HEK293T (cell line): ENCODE data around the gene ZNF593OS.

Experiments used
- ARNT ChIP-seq: fragments of 450-650 bp; IDR thresholded peaks from 2 replicates; pipeline ENCODE4 v1.6.1; 2017; ENCODE audit warnings: mild to moderate bottlenecking
- BHLHE40 ChIP-seq: fragments of 450-650 bp; IDR thresholded peaks from 2 replicates; pipeline ENCODE4 v1.6.1; 2016; ENCODE audit warnings: mild to moderate bottlenecking, moderate library complexity, borderline replicate concordance
- FOXA1 ChIP-seq: fragments of 450-650 bp; IDR thresholded peaks from 2 replicates; pipeline ENCODE4 v1.6.1; 2016; ENCODE audit warnings: mild to moderate bottlenecking
- FOXK2 ChIP-seq: fragments of 450-650 bp; IDR thresholded peaks from 2 replicates; pipeline ENCODE4 v1.6.1; 2016; ENCODE audit warnings: mild to moderate bottlenecking
- NFRKB ChIP-seq: fragments of 450-650 bp; IDR thresholded peaks from 2 replicates; pipeline ENCODE4 v1.6.1; 2016; ENCODE audit warnings: mild to moderate bottlenecking, moderate library complexity
- ZNF384 ChIP-seq: fragments of 450-650 bp; IDR thresholded peaks from 2 replicates; pipeline ENCODE4 v1.6.1; 2016

DNA sequence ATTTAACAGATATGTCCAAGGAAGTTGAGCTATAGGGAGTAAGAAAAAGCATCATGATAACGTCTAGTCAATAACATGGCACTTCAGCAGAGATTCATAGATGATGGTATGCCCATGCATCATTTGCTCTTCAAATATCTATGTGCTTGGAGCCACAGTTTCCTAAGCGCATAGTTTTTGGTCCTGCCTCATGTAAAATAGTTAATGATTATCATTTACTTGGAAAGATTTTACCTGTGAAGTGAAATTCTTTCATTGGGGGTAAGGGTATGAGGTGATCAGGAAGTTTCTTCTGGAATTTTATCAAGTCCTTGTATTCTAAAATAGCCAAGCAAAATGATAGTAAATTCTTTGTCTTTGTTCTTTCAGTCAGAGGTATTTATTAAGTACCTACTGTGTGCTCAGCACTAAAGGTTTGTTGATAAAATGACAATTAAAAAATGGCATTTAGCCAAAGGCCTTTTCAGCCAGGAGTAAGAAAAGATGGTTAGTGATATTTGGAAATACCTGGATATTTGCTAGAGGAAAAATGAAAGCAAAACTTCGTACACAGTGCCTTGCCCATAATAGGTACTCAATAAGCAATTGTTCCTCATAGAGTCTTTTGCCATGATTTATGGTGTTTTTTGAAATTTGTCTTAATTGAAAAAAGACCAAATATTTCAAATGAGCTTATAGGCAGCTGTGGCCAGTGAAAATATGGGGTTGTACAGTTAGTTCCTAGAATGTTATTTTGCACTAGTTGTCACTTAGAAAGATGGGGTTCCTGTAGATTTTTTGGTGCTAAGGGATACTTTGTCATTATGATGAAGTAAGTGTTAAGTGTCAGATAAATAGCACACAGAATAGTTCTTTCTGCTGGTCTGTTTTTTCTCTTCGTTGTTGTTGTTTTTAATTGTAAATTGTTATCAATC, 47.0 kb downstream of the ZNF593OS start:
- no peak for TF ChIP-seq BHLHE40
- no peak for TF ChIP-seq FOXA1
- no peak for TF ChIP-seq ARNT
- TF ChIP-seq ZNF384: no peak
- no peak for TF ChIP-seq FOXK2
- TF ChIP-seq NFRKB: no peak
